ES-I3 (cell line): Measurements from ENCODE around the gene LRRTM1.
A peak's percentile ranks its signal among the peaks of the same experiment; 100 is the strongest.

Experiments used
- H3K36me3 ChIP-seq: 2 replicates; pipeline ENCODE4 v1.6.1; 2013; ENCODE audit warnings: mild to moderate bottlenecking, low read length, control low read depth, moderate library complexity; ENCODE audit not compliant: insufficient read depth
- H3K4me1 ChIP-seq: 2 replicates; pipeline ENCODE4 v1.6.1; 2013; ENCODE audit warnings: mild to moderate bottlenecking, control low read depth, low read length; ENCODE audit not compliant: insufficient read depth
- H3K9ac ChIP-seq: 2 replicates; pipeline ENCODE4 v1.6.1; 2013; ENCODE audit warnings: low read depth, mild to moderate bottlenecking, low read length, moderate library complexity
- H3K9me3 ChIP-seq: 2 replicates; pipeline ENCODE4 v1.6.1; 2013; ENCODE audit warnings: mild to moderate bottlenecking, low read length, moderate library complexity; ENCODE audit not compliant: control insufficient read depth, insufficient read depth

The LRRTM1 gene

GRCh38 chr2:80303909-80304837 is at the start of gene LRRTM1:
Gene LRRTM1 (minus strand): TSS chr2:80304752. CDS start chr2:80303819, 933 bp downstream.
- Histone ChIP-seq H3K4me1 (peaks cover 21% of the 10 kb centered on the region), H3K9ac (peak within 1 kb of the TSS; percentile 54; the same call in 1 of the 2 replicates), H3K36me3 (no peaks in the 10 kb centered on the region), H3K9me3 (no peaks in the 10 kb centered on the region)

- H3K9ac ChIP-seq, result no peak overlapping the region
- H3K9me3 ChIP-seq, result no peaks in the 10 kb centered on the region
- H3K4me1 ChIP-seq, result peaks cover 10% of the 10 kb centered on the region
- no peaks in the 10 kb centered on the region for H3K36me3 ChIP-seq
Measured at GRCh38 chr2:80351231-80351630, 46.7 kb upstream of the LRRTM1 start.

GRCh38 chr2:80348953-80349352 is 44.4 kb upstream of the LRRTM1 start:
- no peak overlapping the region for H3K9ac ChIP-seq
- no peaks in the 10 kb centered on the region for H3K36me3 ChIP-seq
- peaks cover 10% of the 10 kb centered on the region for H3K4me1 ChIP-seq
- no peaks in the 10 kb centered on the region for H3K9me3 ChIP-seq

GRCh38 chr2:80348078-80348477 is 43.5 kb upstream of the LRRTM1 start:
- Histone ChIP-seq H3K36me3 (no peaks in the 10 kb centered on the region), H3K4me1 (peaks cover 10% of the 10 kb centered on the region), H3K9me3 (no peaks in the 10 kb centered on the region), H3K9ac (no peak overlapping the region)

GRCh38 chr2:80340022-80340421 is 35.5 kb upstream of the LRRTM1 start:
- H3K9ac ChIP-seq, result no peak overlapping the region
- no peaks in the 10 kb centered on the region for H3K36me3 ChIP-seq
- no peaks in the 10 kb centered on the region for H3K9me3 ChIP-seq
- H3K4me1 ChIP-seq, result no peaks in the 10 kb centered on the region

- Histone ChIP-seq H3K36me3 (no peaks in the 10 kb centered on the region), H3K9me3 (no peaks in the 10 kb centered on the region), H3K9ac (no peak overlapping the region), H3K4me1 (no peaks in the 10 kb centered on the region)
Measured at GRCh38 chr2:80338794-80339193, 34.2 kb upstream of the LRRTM1 start.

GRCh38 chr2:80335411-80335810 is 30.9 kb upstream of the LRRTM1 start:
- H3K36me3 ChIP-seq, result no peaks in the 10 kb centered on the region
- no peaks in the 10 kb centered on the region for H3K4me1 ChIP-seq
- H3K9me3 ChIP-seq, result no peaks in the 10 kb centered on the region
- H3K9ac ChIP-seq, result no peak overlapping the region

- Histone ChIP-seq H3K36me3 (no peaks in the 10 kb centered on the region), H3K4me1 (no peaks in the 10 kb centered on the region; the same call in 1 of the 2 replicates), H3K9me3 (no peaks in the 10 kb centered on the region), H3K9ac (no peak overlapping the region)
Measured at GRCh38 chr2:80333886-80334285, 29.3 kb upstream of the LRRTM1 start.

- no peaks in the 10 kb centered on the region; the same call in 1 of the 2 replicates for H3K4me1 ChIP-seq
- H3K9ac ChIP-seq, result no peak overlapping the region
- no peaks in the 10 kb centered on the region for H3K9me3 ChIP-seq
- H3K36me3 ChIP-seq, result no peaks in the 10 kb centered on the region
Measured at GRCh38 chr2:80330527-80331450, 26.2 kb upstream of the LRRTM1 start.

- Histone ChIP-seq H3K4me1 (peaks cover 13% of the 10 kb centered on the region; the same call in 1 of the 2 replicates), H3K9ac (no peak overlapping the region), H3K9me3 (no peaks in the 10 kb centered on the region), H3K36me3 (no peaks in the 10 kb centered on the region)
Measured at GRCh38 chr2:80329491-80329890, 24.9 kb upstream of the LRRTM1 start.

- H3K9ac ChIP-seq, result no peak overlapping the region
- H3K4me1 ChIP-seq, result peaks cover 23% of the 10 kb centered on the region; the same call in 1 of the 2 replicates
- no peaks in the 10 kb centered on the region for H3K9me3 ChIP-seq
- H3K36me3 ChIP-seq, result no peaks in the 10 kb centered on the region
Measured at GRCh38 chr2:80328159-80328571, 23.6 kb upstream of the LRRTM1 start.

GRCh38 chr2:80326861-80327260 is 22.3 kb upstream of the LRRTM1 start:
- Histone ChIP-seq H3K9ac (no peak overlapping the region), H3K4me1 (peaks cover 23% of the 10 kb centered on the region), H3K36me3 (no peaks in the 10 kb centered on the region), H3K9me3 (no peaks in the 10 kb centered on the region)

- Histone ChIP-seq H3K9ac (no peak overlapping the region), H3K9me3 (no peaks in the 10 kb centered on the region), H3K4me1 (peaks cover 23% of the 10 kb centered on the region), H3K36me3 (no peaks in the 10 kb centered on the region)
Measured at GRCh38 chr2:80326214-80326613, 21.7 kb upstream of the LRRTM1 start.

- Histone ChIP-seq H3K9ac (no peak overlapping the region), H3K36me3 (no peaks in the 10 kb centered on the region), H3K4me1 (peaks cover 23% of the 10 kb centered on the region), H3K9me3 (no peaks in the 10 kb centered on the region)
Measured at GRCh38 chr2:80324525-80324924, 20.0 kb upstream of the LRRTM1 start.
